K562 (cell line): ENCODE measurements around the gene C16orf78. TPM values are rescaled to one million over a fixed set of nuclear protein-coding genes. Genes with fewer than 3 reads are reported as not detected.

Experiments used
- DACH1 ChIP-seq: fragments of 450-650 bp; IDR thresholded peaks from 2 replicates; pipeline ENCODE4 v1.6.1; 2018; ENCODE audit not compliant: partially characterized antibody
- EZH2 ChIP-seq: IDR thresholded peaks from 2 replicates; pipeline ENCODE4 v1.6.1; 2012; ENCODE audit warnings: low read depth, mild to moderate bottlenecking, inconsistent platforms, low read length, borderline replicate concordance
- NFATC3 ChIP-seq: fragments of 450-650 bp; IDR thresholded peaks from 2 replicates; pipeline ENCODE4 v1.6.1; 2017; ENCODE audit warnings: mild to moderate bottlenecking
- ZC3H11A ChIP-seq: IDR thresholded peaks from 2 replicates; pipeline ENCODE4 v1.6.1; 2012; ENCODE audit warnings: low read depth, low read length, improper control_type of control experiment
- polyA plus RNA-seq, 8 experiments: library from polyadenylated mRNA; depleted of rRNA in 4 of 8; stranded (reverse) in 5 of 8; unstranded in 3 of 8; fragments of >200 nt; fragmentation: Nextera tagmentation in 2 of 8; fragmentation: Illumina TruSeq in 1 of 8; extraction: Ambion mirVana in 2 of 8; extraction: Trizol in 1 of 8; gene quantifications; 2 replicates each; pipeline versions ENCODE4 v1.2.1 to v1.2.3, GENCODE V29; 2011 to 2014; ENCODE audit warnings: inconsistent platforms in 1 of 8, missing spikeins in 1 of 8
- total RNA-seq, 7 experiments: library from RNA; depleted of rRNA in 6 of 7; stranded (reverse); fragments of >200 nt in 6 of 7; fragmentation: Illumina TruSeq in 2 of 7; extraction: Trizol in 2 of 7; gene quantifications; 2 replicates each; pipeline versions ENCODE4 v1.2.1 to v1.2.3, GENCODE V29; 2011 to 2021; ENCODE audit warnings: low replicate concordance in 1 of 7
- TF ChIP-seq, protein P1 (sequence below): fragments of 200-600 bp; sonication (generic); IDR thresholded peaks from one replicate; pipeline ENCODE4 v1.6.1; 2012; ENCODE audit warnings: mild to moderate bottlenecking, low read depth, low read length, inconsistent platforms
- TF ChIP-seq, protein P2 (sequence below), 2 experiments: IDR thresholded peaks in 1 of 2; conservative IDR thresholded peaks in 1 of 2; 2 replicates each; pipeline ENCODE4 v1.6.1; 2016; ENCODE audit warnings: low read depth in 2 of 2, mild to moderate bottlenecking in 1 of 2, missing compliant biosample characterization in 1 of 2, missing genetic modification characterization in 1 of 2, moderate library complexity in 1 of 2
- TF ChIP-seq, protein P3 (sequence below): fragments of 450-650 bp; formaldehyde crosslinking; conservative IDR thresholded peaks from 2 replicates; pipeline ENCODE4 v1.4.0; 2022; ENCODE audit warnings: mild to moderate bottlenecking, missing genetic modification characterization

C16orf78 gene
- total and polyA plus RNA-seq, 9 of the 15 experiments (the other 6 are each of a cell fraction or from before 2014, with no cell fraction given), result not detected

DNA sequence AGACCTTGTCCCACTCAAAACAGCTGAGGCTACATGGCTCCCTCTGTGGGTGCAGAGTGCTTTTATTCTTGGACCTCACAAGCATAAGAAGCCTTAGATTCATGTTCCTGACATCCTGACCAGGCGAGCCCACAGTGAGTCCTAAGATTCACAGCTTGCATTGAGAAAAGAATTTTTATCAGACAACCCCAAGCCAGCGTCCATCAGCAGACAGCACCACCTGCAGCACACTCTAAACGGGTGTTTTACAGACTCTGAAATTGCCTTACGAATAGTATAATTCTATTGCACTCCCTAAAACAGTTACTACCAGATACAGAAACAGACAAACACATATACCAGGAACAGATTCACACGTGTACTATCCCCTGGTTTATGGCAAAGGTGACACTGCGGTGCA is 31.9 kb downstream of the C16orf78 start (continued):
- TF ChIP-seq, protein P1, sequence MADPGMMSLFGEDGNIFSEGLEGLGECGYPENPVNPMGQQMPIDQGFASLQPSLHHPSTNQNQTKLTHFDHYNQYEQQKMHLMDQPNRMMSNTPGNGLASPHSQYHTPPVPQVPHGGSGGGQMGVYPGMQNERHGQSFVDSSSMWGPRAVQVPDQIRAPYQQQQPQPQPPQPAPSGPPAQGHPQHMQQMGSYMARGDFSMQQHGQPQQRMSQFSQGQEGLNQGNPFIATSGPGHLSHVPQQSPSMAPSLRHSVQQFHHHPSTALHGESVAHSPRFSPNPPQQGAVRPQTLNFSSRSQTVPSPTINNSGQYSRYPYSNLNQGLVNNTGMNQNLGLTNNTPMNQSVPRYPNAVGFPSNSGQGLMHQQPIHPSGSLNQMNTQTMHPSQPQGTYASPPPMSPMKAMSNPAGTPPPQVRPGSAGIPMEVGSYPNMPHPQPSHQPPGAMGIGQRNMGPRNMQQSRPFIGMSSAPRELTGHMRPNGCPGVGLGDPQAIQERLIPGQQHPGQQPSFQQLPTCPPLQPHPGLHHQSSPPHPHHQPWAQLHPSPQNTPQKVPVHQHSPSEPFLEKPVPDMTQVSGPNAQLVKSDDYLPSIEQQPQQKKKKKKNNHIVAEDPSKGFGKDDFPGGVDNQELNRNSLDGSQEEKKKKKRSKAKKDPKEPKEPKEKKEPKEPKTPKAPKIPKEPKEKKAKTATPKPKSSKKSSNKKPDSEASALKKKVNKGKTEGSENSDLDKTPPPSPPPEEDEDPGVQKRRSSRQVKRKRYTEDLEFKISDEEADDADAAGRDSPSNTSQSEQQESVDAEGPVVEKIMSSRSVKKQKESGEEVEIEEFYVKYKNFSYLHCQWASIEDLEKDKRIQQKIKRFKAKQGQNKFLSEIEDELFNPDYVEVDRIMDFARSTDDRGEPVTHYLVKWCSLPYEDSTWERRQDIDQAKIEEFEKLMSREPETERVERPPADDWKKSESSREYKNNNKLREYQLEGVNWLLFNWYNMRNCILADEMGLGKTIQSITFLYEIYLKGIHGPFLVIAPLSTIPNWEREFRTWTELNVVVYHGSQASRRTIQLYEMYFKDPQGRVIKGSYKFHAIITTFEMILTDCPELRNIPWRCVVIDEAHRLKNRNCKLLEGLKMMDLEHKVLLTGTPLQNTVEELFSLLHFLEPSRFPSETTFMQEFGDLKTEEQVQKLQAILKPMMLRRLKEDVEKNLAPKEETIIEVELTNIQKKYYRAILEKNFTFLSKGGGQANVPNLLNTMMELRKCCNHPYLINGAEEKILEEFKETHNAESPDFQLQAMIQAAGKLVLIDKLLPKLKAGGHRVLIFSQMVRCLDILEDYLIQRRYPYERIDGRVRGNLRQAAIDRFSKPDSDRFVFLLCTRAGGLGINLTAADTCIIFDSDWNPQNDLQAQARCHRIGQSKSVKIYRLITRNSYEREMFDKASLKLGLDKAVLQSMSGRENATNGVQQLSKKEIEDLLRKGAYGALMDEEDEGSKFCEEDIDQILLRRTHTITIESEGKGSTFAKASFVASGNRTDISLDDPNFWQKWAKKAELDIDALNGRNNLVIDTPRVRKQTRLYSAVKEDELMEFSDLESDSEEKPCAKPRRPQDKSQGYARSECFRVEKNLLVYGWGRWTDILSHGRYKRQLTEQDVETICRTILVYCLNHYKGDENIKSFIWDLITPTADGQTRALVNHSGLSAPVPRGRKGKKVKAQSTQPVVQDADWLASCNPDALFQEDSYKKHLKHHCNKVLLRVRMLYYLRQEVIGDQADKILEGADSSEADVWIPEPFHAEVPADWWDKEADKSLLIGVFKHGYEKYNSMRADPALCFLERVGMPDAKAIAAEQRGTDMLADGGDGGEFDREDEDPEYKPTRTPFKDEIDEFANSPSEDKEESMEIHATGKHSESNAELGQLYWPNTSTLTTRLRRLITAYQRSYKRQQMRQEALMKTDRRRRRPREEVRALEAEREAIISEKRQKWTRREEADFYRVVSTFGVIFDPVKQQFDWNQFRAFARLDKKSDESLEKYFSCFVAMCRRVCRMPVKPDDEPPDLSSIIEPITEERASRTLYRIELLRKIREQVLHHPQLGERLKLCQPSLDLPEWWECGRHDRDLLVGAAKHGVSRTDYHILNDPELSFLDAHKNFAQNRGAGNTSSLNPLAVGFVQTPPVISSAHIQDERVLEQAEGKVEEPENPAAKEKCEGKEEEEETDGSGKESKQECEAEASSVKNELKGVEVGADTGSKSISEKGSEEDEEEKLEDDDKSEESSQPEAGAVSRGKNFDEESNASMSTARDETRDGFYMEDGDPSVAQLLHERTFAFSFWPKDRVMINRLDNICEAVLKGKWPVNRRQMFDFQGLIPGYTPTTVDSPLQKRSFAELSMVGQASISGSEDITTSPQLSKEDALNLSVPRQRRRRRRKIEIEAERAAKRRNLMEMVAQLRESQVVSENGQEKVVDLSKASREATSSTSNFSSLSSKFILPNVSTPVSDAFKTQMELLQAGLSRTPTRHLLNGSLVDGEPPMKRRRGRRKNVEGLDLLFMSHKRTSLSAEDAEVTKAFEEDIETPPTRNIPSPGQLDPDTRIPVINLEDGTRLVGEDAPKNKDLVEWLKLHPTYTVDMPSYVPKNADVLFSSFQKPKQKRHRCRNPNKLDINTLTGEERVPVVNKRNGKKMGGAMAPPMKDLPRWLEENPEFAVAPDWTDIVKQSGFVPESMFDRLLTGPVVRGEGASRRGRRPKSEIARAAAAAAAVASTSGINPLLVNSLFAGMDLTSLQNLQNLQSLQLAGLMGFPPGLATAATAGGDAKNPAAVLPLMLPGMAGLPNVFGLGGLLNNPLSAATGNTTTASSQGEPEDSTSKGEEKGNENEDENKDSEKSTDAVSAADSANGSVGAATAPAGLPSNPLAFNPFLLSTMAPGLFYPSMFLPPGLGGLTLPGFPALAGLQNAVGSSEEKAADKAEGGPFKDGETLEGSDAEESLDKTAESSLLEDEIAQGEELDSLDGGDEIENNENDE, result no peak
- TF ChIP-seq NFATC3, result no peak
- TF ChIP-seq, protein P2, sequence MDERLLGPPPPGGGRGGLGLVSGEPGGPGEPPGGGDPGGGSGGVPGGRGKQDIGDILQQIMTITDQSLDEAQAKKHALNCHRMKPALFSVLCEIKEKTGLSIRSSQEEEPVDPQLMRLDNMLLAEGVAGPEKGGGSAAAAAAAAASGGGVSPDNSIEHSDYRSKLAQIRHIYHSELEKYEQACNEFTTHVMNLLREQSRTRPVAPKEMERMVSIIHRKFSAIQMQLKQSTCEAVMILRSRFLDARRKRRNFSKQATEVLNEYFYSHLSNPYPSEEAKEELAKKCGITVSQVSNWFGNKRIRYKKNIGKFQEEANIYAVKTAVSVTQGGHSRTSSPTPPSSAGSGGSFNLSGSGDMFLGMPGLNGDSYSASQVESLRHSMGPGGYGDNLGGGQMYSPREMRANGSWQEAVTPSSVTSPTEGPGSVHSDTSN (CRISPR knock-in tag; IDR thresholded peaks at IDR 0.05; ENCODE audit: low read depth), result no peak
- TF ChIP-seq, protein P2 (tag; conservative IDR thresholded peaks at IDR 0.05; ENCODE audit: low read depth), result no peak
- no peak for TF ChIP-seq ZC3H11A
- TF ChIP-seq EZH2, result no peak
- TF ChIP-seq, protein P3, sequence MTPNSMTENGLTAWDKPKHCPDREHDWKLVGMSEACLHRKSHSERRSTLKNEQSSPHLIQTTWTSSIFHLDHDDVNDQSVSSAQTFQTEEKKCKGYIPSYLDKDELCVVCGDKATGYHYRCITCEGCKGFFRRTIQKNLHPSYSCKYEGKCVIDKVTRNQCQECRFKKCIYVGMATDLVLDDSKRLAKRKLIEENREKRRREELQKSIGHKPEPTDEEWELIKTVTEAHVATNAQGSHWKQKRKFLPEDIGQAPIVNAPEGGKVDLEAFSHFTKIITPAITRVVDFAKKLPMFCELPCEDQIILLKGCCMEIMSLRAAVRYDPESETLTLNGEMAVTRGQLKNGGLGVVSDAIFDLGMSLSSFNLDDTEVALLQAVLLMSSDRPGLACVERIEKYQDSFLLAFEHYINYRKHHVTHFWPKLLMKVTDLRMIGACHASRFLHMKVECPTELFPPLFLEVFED (CRISPR knock-in tag), result no peak
- no peak for TF ChIP-seq DACH1
